Type B pancreatic cell (in vitro differentiated cells): ENCODE data around the gene NUTF2. TPM values are rescaled to one million over a fixed set of nuclear protein-coding genes. Genes with fewer than 3 reads are reported as not detected.

Source experiments
- DNase-seq: peaks from one replicate; pipeline ENCODE4 v3.0.0; 2021; ENCODE audit warnings: mixed read lengths; ENCODE audit not compliant: unreplicated experiment; ENCODE audit errors: extremely low spot score
- H3K27ac Mint-ChIP-seq: 2 replicates; pipeline ENCODE4 v1.8.0; 2021; ENCODE audit warnings: mild to moderate bottlenecking, mixed read lengths
- H3K27me3 Mint-ChIP-seq: 2 replicates; pipeline ENCODE4 v1.8.0; 2021; ENCODE audit warnings: mixed read lengths
- H3K36me3 Mint-ChIP-seq: 2 replicates; pipeline ENCODE4 v1.8.0; 2021; ENCODE audit warnings: mixed read lengths
- H3K4me1 Mint-ChIP-seq: one replicate; pipeline ENCODE4 v1.8.0; 2021; ENCODE audit warnings: mixed read lengths; ENCODE audit not compliant: unreplicated experiment
- H3K4me3 Mint-ChIP-seq: 2 replicates; pipeline ENCODE4 v1.8.0; 2021; ENCODE audit warnings: mild to moderate bottlenecking, mixed read lengths
- H3K9me3 Mint-ChIP-seq: 2 replicates; pipeline ENCODE4 v1.8.0; 2021; ENCODE audit warnings: mixed read lengths
- long read RNA-seq: library from polyadenylated mRNA; unstranded; transcript quantifications from one replicate; pipeline ENCODE4 v2.0.0, GENCODE V29; 2020
- total RNA-seq: library from RNA; stranded (reverse); gene quantifications from 2 replicates; pipeline ENCODE4 v1.2.1, GENCODE V29; 2021; ENCODE audit warnings: low replicate concordance
- TF ChIP-seq, protein P1 (sequence below): fragments of 200-600 bp; sonication (generic); conservative IDR thresholded peaks from 2 replicates; pipeline ENCODE4 v1.5.0; 2021; ENCODE audit warnings: antibody characterized with exemption, mild to moderate bottlenecking

Gene NUTF2
- 144 and 149 TPM in 2 replicates for total RNA-seq
- long read RNA-seq, transcript NUTF2-206 (5 exons, 1,119 nt) = minor isoform, 7 of 105 reads
- long read RNA-seq, transcript NUTF2-201 (5 exons, 2,321 nt) = major isoform, 92 of 105 reads
- long read RNA-seq, partial matches to known transcripts = 5 of 105 reads
- long read RNA-seq, other reads (novel, unspliced or antisense) = 0 of 105 reads

DNA sequence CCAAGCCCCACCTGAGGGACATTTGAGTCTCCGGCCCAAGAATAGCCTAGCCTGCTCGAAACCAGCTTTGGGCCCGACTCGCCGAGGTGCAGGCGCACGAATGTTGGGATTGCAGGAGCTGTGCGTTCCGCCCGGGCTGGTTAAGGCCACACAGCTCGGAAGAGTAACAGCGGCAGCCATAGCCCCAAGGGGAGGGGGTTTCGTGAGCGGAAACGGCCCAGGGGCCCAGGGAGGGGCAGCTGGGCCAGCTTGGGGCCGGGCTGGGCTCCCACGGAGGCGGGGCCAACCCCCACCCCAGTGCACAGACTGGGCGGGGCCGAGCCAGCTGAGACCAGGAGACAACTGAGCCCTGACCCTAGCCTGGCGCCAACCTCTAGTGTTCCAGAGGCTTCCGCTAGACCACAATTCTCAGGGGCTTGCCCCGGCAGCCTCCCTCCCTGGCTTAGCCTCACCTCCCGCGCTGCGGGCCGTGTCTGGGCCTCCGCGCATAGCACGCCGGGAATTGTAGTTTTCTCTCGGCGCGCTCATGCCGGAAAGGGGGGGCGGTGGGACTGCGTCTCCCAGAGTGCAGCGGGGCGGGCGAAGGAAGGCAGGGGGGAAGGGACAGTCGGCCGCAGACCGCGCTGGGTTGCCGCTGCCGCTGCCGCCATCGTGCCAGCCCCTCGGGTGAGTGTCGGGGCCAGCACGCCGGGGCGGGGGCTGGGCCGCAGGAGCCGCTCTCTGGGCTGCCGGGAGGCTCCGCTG is at the start of gene NUTF2:
Gene NUTF2 (plus strand): TSS at position 614 of the 744 bp plus-strand sequence. CDS start 18,198 bp downstream, outside the sequence.
- Mint-ChIP-seq H3K9me3 (no peaks in the 10 kb centered on the region), H3K4me1 (peaks cover 39% of the 10 kb centered on the region), H3K36me3 (peaks cover 3% of the 10 kb centered on the region), H3K27ac (peak within 1 kb of the TSS; percentile 99), H3K4me3 (peak within 1 kb of the TSS; percentile 96), H3K27me3 (no peaks in the 10 kb centered on the region)
- TF ChIP-seq, protein P1, sequence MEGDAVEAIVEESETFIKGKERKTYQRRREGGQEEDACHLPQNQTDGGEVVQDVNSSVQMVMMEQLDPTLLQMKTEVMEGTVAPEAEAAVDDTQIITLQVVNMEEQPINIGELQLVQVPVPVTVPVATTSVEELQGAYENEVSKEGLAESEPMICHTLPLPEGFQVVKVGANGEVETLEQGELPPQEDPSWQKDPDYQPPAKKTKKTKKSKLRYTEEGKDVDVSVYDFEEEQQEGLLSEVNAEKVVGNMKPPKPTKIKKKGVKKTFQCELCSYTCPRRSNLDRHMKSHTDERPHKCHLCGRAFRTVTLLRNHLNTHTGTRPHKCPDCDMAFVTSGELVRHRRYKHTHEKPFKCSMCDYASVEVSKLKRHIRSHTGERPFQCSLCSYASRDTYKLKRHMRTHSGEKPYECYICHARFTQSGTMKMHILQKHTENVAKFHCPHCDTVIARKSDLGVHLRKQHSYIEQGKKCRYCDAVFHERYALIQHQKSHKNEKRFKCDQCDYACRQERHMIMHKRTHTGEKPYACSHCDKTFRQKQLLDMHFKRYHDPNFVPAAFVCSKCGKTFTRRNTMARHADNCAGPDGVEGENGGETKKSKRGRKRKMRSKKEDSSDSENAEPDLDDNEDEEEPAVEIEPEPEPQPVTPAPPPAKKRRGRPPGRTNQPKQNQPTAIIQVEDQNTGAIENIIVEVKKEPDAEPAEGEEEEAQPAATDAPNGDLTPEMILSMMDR = peak; percentile 20
- peak; percentile 99 for DNase-seq

DNA sequence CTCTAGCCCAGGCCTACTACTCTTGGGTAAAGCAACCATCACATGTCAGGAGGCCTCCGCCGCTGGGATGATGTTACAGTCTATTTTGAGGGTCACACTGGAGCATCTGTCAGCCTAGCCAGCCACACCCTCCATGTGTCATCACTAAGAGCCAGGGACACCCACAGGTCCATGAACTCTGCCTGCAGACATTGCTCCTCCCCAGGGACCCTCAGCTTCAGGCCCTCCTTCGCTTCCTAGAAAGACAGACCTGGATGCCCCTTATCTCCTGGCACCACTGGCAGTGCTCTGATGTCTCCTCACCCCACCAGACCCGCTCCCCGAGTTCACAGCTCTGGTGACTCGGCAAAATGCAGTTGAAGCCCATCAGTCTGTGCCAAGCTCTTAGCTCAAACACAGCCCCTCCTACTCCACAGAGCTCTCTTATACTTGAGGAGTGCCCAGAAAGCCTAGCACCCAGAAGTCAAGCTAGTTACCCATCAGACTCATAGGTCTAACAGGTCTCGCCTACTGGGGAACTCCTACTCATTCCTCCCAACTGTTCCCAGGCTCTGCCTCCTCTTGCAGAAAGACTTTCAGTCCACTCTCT is 46.3 kb upstream of the NUTF2 start:
- DNase-seq = no peak
- no peaks in the 10 kb centered on the region for H3K9me3 Mint-ChIP-seq
- no peaks in the 10 kb centered on the region for H3K27me3 Mint-ChIP-seq
- peak overlapping the region; percentile 36 for H3K27ac Mint-ChIP-seq
- peaks cover 27% of the 10 kb centered on the region for H3K36me3 Mint-ChIP-seq
- peaks cover 11% of the 10 kb centered on the region for H3K4me1 Mint-ChIP-seq
- TF ChIP-seq, protein P1 = no peak
- H3K4me3 Mint-ChIP-seq = no peak overlapping the region

GRCh38 chr16:67801241-67801640 is 45.5 kb upstream of the NUTF2 start:
- Mint-ChIP-seq H3K27ac (no peak overlapping the region), H3K9me3 (no peaks in the 10 kb centered on the region), H3K27me3 (no peaks in the 10 kb centered on the region), H3K4me1 (peaks cover 14% of the 10 kb centered on the region), H3K36me3 (peaks cover 27% of the 10 kb centered on the region), H3K4me3 (no peak overlapping the region)
- no peak for DNase-seq
- TF ChIP-seq, protein P1 = no peak

DNA sequence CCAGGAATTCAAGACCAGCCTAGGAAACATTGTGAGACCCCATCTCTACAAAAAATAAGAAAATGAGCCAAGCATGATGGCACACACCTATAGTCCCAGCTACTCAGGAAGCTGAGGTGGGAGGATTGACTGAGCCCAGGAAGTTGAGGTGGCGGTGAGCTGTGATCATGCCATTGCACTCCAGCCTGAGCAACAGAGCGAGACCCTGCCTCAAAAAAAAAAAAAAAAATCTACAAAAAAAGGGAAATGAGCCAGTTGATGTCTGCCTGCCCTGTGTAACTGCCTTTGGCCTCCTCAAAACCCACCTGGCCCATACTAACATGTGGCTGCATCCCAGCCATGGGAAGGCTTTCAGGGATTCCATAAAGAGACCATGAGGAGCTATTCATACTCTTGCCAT is 44.9 kb upstream of the NUTF2 start:
- Mint-ChIP-seq H3K36me3 (peaks cover 22% of the 10 kb centered on the region), H3K4me1 (peaks cover 14% of the 10 kb centered on the region), H3K4me3 (no peak overlapping the region), H3K27ac (no peak overlapping the region), H3K9me3 (no peaks in the 10 kb centered on the region), H3K27me3 (no peaks in the 10 kb centered on the region)
- TF ChIP-seq, protein P1 = no peak
- no peak for DNase-seq

- peak overlapping the region; percentile 52 for H3K4me3 Mint-ChIP-seq
- no peaks in the 10 kb centered on the region for H3K27me3 Mint-ChIP-seq
- no peak overlapping the region for H3K27ac Mint-ChIP-seq
- TF ChIP-seq, protein P1 = no peak
- H3K36me3 Mint-ChIP-seq = peaks cover 12% of the 10 kb centered on the region
- no peak for DNase-seq
- no peaks in the 10 kb centered on the region for H3K9me3 Mint-ChIP-seq
- H3K4me1 Mint-ChIP-seq = peaks cover 14% of the 10 kb centered on the region
These were observed 42.8 kb upstream of the NUTF2 start for GRCh38 chr16:67803894-67804293.
